H9 (cell line): ENCODE data around the gene DPYD. TPM values are rescaled to one million over a fixed set of nuclear protein-coding genes. Genes with fewer than 3 reads are reported as not detected.

Source experiments
- DNase-seq: peaks from one replicate; pipeline ENCODE4 v3.0.0-alpha.2; 2017
- H2AFZ ChIP-seq: one replicate; pipeline ENCODE4 v1.6.1; 2013; ENCODE audit warnings: mild to moderate bottlenecking, low read length, control low read depth, moderate library complexity
- H2AK5ac ChIP-seq: 2 replicates; pipeline ENCODE4 v1.6.1; 2013; ENCODE audit warnings: low read length, control low read depth, mixed read lengths; ENCODE audit not compliant: insufficient read length
- H2BK120ac ChIP-seq: one replicate; pipeline ENCODE4 v1.6.1; 2013; ENCODE audit warnings: low read depth, mild to moderate bottlenecking, low read length, control low read depth, inconsistent platforms; ENCODE audit not compliant: poor library complexity, severe bottlenecking
- H2BK12ac ChIP-seq: 2 replicates; pipeline ENCODE4 v1.6.1; 2013; ENCODE audit warnings: low read length, control low read depth, mixed read lengths, low read depth; ENCODE audit not compliant: insufficient read length
- H2BK15ac ChIP-seq: 2 replicates; pipeline ENCODE4 v1.6.1; 2013; ENCODE audit warnings: low read depth, low read length, control low read depth
- H2BK20ac ChIP-seq: one replicate; pipeline ENCODE4 v1.6.1; 2013; ENCODE audit warnings: low read depth, mild to moderate bottlenecking, low read length, control low read depth, inconsistent platforms; ENCODE audit not compliant: poor library complexity, severe bottlenecking
- H2BK5ac ChIP-seq: 2 replicates; pipeline ENCODE4 v1.6.1; 2013; ENCODE audit warnings: low read length, control low read depth, mixed read lengths; ENCODE audit not compliant: insufficient read length
- H3K14ac ChIP-seq: 2 replicates; pipeline ENCODE4 v1.6.1; 2013; ENCODE audit warnings: low read length, control low read depth; ENCODE audit not compliant: insufficient read depth
- H3K18ac ChIP-seq: 2 replicates; pipeline ENCODE4 v1.6.1; 2013; ENCODE audit warnings: low read depth, mild to moderate bottlenecking, mixed read lengths, low read length, control low read depth; ENCODE audit not compliant: insufficient read length
- H3K23ac ChIP-seq: 2 replicates; pipeline ENCODE4 v1.6.1; 2013; ENCODE audit warnings: low read length, control low read depth, mixed read lengths, low read depth; ENCODE audit not compliant: insufficient read length
- H3K23me2 ChIP-seq: 2 replicates; pipeline ENCODE4 v1.6.1; 2013; ENCODE audit warnings: low read depth, mild to moderate bottlenecking, mixed read lengths, low read length, control low read depth; ENCODE audit not compliant: insufficient read length, poor library complexity, severe bottlenecking
- H3K27ac ChIP-seq: 2 replicates; pipeline ENCODE4 v1.5.1; 2013; ENCODE audit warnings: low read length, control low read depth, mixed read lengths, low read depth; ENCODE audit not compliant: insufficient read length
- H3K27me3 ChIP-seq: 2 replicates; pipeline ENCODE4 v1.6.1; 2013; ENCODE audit warnings: low read length, control low read depth, inconsistent platforms; ENCODE audit not compliant: insufficient read depth
- H3K4ac ChIP-seq: 2 replicates; pipeline ENCODE4 v1.6.1; 2013; ENCODE audit warnings: low read depth, mild to moderate bottlenecking, control low read depth, inconsistent platforms, low read length, moderate library complexity
- H3K4me1 ChIP-seq: 2 replicates; pipeline ENCODE4 v1.6.1; 2013; ENCODE audit warnings: low read length, control low read depth, inconsistent platforms; ENCODE audit not compliant: insufficient read depth
- H3K4me2 ChIP-seq: 2 replicates; pipeline ENCODE4 v1.6.1; 2013; ENCODE audit warnings: low read length, control low read depth, mixed read lengths; ENCODE audit not compliant: insufficient read length, insufficient read depth
- H3K56ac ChIP-seq: 2 replicates; pipeline ENCODE4 v1.6.1; 2013; ENCODE audit warnings: low read depth, mild to moderate bottlenecking, mixed read lengths, low read length, control low read depth; ENCODE audit not compliant: insufficient read length
- H3K79me1 ChIP-seq: 2 replicates; pipeline ENCODE4 v1.6.1; 2013; ENCODE audit warnings: low read depth, mild to moderate bottlenecking, moderate library complexity, low read length, control low read depth, inconsistent platforms; ENCODE audit not compliant: insufficient read depth, poor library complexity, severe bottlenecking
- H3K79me2 ChIP-seq: 2 replicates; pipeline ENCODE4 v1.6.1; 2013; ENCODE audit warnings: low read length, control low read depth, inconsistent platforms; ENCODE audit not compliant: insufficient read depth
- H3K9ac ChIP-seq: 2 replicates; pipeline ENCODE4 v1.6.1; 2013; ENCODE audit warnings: low read length, control low read depth, mixed read lengths; ENCODE audit not compliant: insufficient read length; ENCODE audit errors: extremely low read depth
- H3K9me3 ChIP-seq: one replicate; pipeline ENCODE4 v1.6.1; 2013; ENCODE audit warnings: low read depth, low read length, inconsistent platforms; ENCODE audit not compliant: control insufficient read depth
- H3T11ph ChIP-seq: one replicate; pipeline ENCODE4 v1.6.1; 2013; ENCODE audit warnings: mild to moderate bottlenecking, low read length, control low read depth, inconsistent platforms
- H4K20me1 ChIP-seq: one replicate; pipeline ENCODE4 v1.6.1; 2013; ENCODE audit not compliant: control insufficient read depth, insufficient read length, insufficient read depth
- H4K5ac ChIP-seq: 2 replicates; pipeline ENCODE4 v1.6.1; 2013; ENCODE audit warnings: low read depth, mild to moderate bottlenecking, mixed read lengths, low read length, control low read depth; ENCODE audit not compliant: insufficient read length
- H4K8ac ChIP-seq: replicated peaks from 2 replicates; pipeline ENCODE4 v1.6.1; 2013; ENCODE audit warnings: low read length, control low read depth, mixed read lengths, low read depth; ENCODE audit not compliant: insufficient read length
- H4K91ac ChIP-seq: 2 replicates; pipeline ENCODE4 v1.6.1; 2013; ENCODE audit warnings: low read depth, mild to moderate bottlenecking, moderate library complexity, mixed read lengths, low read length, control low read depth; ENCODE audit not compliant: insufficient read length
- H3K27ac Mint-ChIP-seq, 3 experiments: 2 replicates in 2 of 3; 3 replicates in 1 of 3; pipeline ENCODE4 v1.8.0; 2020 to 2021; ENCODE audit warnings: mixed read lengths in 3 of 3, mild to moderate bottlenecking in 1 of 3, moderate library complexity in 1 of 3
- H3K27me3 Mint-ChIP-seq: 2 replicates; pipeline ENCODE4 v1.8.0; 2021; ENCODE audit warnings: low read depth, mild to moderate bottlenecking, moderate library complexity, mixed read lengths
- H3K36me3 Mint-ChIP-seq, 3 experiments: 2 replicates in 2 of 3; 3 replicates in 1 of 3; pipeline ENCODE4 v1.8.0; 2020 to 2021; ENCODE audit warnings: low read depth in 3 of 3, mixed read lengths in 3 of 3; ENCODE audit not compliant: insufficient read depth in 1 of 3
- H3K4me1 Mint-ChIP-seq, 2 experiments: 2 replicates each; pipeline ENCODE4 v1.8.0; 2020; ENCODE audit warnings: mixed read lengths in 2 of 2
- H3K4me3 Mint-ChIP-seq, 2 experiments: 2 replicates in 1 of 2; 3 replicates in 1 of 2; pipeline ENCODE4 v1.8.0; 2020 to 2021; ENCODE audit warnings: mild to moderate bottlenecking in 2 of 2, mixed read lengths in 2 of 2, moderate library complexity in 1 of 2
- H3K9me3 Mint-ChIP-seq, 2 experiments: 2 replicates in 1 of 2; 3 replicates in 1 of 2; pipeline ENCODE4 v1.8.0; 2020; ENCODE audit warnings: mild to moderate bottlenecking in 2 of 2, mixed read lengths in 2 of 2, moderate library complexity in 1 of 2
- CTCF ChIP-seq: fragments of 200-600 bp; sonication (generic); conservative IDR thresholded peaks from 3 replicates; pipeline ENCODE4 v1.8.0; 2021; ENCODE audit warnings: antibody characterized with exemption, mild to moderate bottlenecking
- WGBS: extraction: QIAGEN DNeasy Blood & Tissue Kit; methylation state at CpG from one replicate; pipeline ENCODE4 v1.1.7; 2013; ENCODE audit warnings: missing lambda C conversion rate, low lambda C conversion rate, mixed read lengths; ENCODE audit not compliant: insufficient read length; ENCODE audit errors: extremely low coverage; 5-methylcytosine and 5-hydroxymethylcytosine counted together
- total RNA-seq: library from RNA; stranded (reverse); gene quantifications from 2 replicates; pipeline ENCODE4 v1.2.1, GENCODE V29; 2021

Gene DPYD
- total RNA-seq, 1 experiment from 2014 or later = 0.37 TPM

- no peak overlapping the region for H2AFZ ChIP-seq
- no peak overlapping the region for H2AK5ac ChIP-seq
Observed at GRCh38 chr1:97711858-97712257, 209.0 kb downstream of the DPYD start.

More at GRCh38 chr1:97711858-97712257, 209.0 kb downstream of the DPYD start:
- H3K23me2 ChIP-seq = no peaks in the 10 kb centered on the region
- Mint-ChIP-seq H3K4me3 (no peak overlapping the region), H3K9me3 (no peaks in the 10 kb centered on the region), H3K27me3 (no peaks in the 10 kb centered on the region), H3K4me1 (no peaks in the 10 kb centered on the region), H3K27ac (no peak overlapping the region), H3K36me3 (no peaks in the 10 kb centered on the region)
- no peak overlapping the region for H4K5ac ChIP-seq
- H3K9ac ChIP-seq = no peak overlapping the region
- H3K14ac ChIP-seq = no peak overlapping the region
- no peak for TF ChIP-seq CTCF
- H2BK15ac ChIP-seq = no peak overlapping the region
- H3K18ac ChIP-seq = no peak overlapping the region
- H4K20me1 ChIP-seq = no peaks in the 10 kb centered on the region
- H3K56ac ChIP-seq = no peak overlapping the region
- no peak for DNase-seq
- no peak overlapping the region for H3K4ac ChIP-seq
- H2BK12ac ChIP-seq = no peak overlapping the region
- H4K91ac ChIP-seq = no peak overlapping the region
- H3K23ac ChIP-seq = no peak overlapping the region
- no peaks in the 10 kb centered on the region for H3K79me1 ChIP-seq
- H3K27ac ChIP-seq = no peak overlapping the region
- H2BK120ac ChIP-seq = no peak overlapping the region
- no peaks in the 10 kb centered on the region for H3K27me3 ChIP-seq
- no peak overlapping the region for H2BK20ac ChIP-seq
- H3K4me1 ChIP-seq = no peaks in the 10 kb centered on the region
- H4K8ac ChIP-seq = no peak overlapping the region
- no peaks in the 10 kb centered on the region for H3K9me3 ChIP-seq
- H3K4me2 ChIP-seq = no peak overlapping the region
- no peaks in the 10 kb centered on the region for H3K79me2 ChIP-seq
- H2BK5ac ChIP-seq = no peak overlapping the region
- WGBS = no CpG with 5 or more reads among the region's 1 CpG
- H3T11ph ChIP-seq = no peak overlapping the region
